Tibial nerve (tissue), 4 donors: Measurements from ENCODE around the gene MRPL36.
"Not testable (repeated sequence)": the region's sequence is repeated elsewhere in the genome, so short reads cannot be mapped to it uniquely, and the experiment has no call there.

Source experiments
- EP300 ChIP-seq, 2 donors: sonication (generic); formaldehyde crosslinking; IDR thresholded peaks; one replicate each; pipeline ENCODE4 v1.6.1; 2017; ENCODE audit warnings: antibody characterized with exemption in 2 of 2, mild to moderate bottlenecking in 1 of 2
- POLR2A ChIP-seq, 2 donors: fragments of 450-650 bp; IDR thresholded peaks; one replicate each; pipeline ENCODE4 v1.6.1; 2017; ENCODE audit warnings: antibody characterized with exemption in 2 of 2, mild to moderate bottlenecking in 2 of 2, moderate library complexity in 2 of 2
- TF ChIP-seq, protein P1 (sequence below), 5 experiments: fragments of 200-600 bp in 3 of 5; fragments of 450-650 bp in 2 of 5; sonication (generic) in 3 of 5; IDR thresholded peaks; one replicate each; pipeline ENCODE4 v1.5.1; 2016 to 2019; ENCODE audit warnings: antibody characterized with exemption in 5 of 5, mild to moderate bottlenecking in 3 of 5, moderate library complexity in 2 of 5

DNA sequence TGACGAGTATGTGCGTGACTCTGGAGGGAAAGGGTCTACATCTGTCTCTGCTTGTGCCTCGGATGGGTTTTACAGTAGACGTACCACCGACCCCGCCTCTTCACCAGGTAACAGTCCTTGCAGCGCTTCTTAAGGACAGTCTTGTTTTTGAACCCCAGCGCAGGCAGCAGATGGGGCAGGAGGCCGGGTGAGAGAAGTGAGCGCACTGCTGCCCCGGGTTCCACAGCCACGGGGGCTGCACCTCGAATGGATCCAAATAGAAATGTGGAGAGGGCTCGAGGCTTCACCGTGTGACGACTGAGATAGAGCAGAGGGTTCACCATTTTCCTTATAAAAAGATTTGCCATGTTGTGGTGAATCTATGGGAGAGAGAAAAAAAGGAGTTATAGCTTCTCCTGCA lies 1.0 kb downstream of the MRPL36 start:
- TF ChIP-seq, protein P1, sequence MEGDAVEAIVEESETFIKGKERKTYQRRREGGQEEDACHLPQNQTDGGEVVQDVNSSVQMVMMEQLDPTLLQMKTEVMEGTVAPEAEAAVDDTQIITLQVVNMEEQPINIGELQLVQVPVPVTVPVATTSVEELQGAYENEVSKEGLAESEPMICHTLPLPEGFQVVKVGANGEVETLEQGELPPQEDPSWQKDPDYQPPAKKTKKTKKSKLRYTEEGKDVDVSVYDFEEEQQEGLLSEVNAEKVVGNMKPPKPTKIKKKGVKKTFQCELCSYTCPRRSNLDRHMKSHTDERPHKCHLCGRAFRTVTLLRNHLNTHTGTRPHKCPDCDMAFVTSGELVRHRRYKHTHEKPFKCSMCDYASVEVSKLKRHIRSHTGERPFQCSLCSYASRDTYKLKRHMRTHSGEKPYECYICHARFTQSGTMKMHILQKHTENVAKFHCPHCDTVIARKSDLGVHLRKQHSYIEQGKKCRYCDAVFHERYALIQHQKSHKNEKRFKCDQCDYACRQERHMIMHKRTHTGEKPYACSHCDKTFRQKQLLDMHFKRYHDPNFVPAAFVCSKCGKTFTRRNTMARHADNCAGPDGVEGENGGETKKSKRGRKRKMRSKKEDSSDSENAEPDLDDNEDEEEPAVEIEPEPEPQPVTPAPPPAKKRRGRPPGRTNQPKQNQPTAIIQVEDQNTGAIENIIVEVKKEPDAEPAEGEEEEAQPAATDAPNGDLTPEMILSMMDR (IDR thresholded peaks at IDR 0.05) = not testable (repeated sequence)
- not testable (repeated sequence) for TF ChIP-seq POLR2A, EP300 (IDR thresholded peaks at IDR 0.05)
